Muscle of leg (tissue), 9 donors: ENCODE data around the gene DCTD. TPM values are rescaled to one million over a fixed set of nuclear protein-coding genes. Genes with fewer than 3 reads are reported as not detected.

Source experiments
- polyA plus RNA-seq, 8 donors: library from polyadenylated mRNA; unstranded; fragments of 120-200 nt; gene quantifications; one replicate each; pipeline versions ENCODE4 v1.2.1 to v1.2.3, GENCODE V29; 2013; ENCODE audit warnings: inconsistent platforms in 1 of 8, low replicate concordance in 1 of 8; ENCODE audit not compliant: insufficient read length in 8 of 8, insufficient read depth in 1 of 8
- total RNA-seq: library from RNA; stranded (reverse); fragments of 120-200 nt; gene quantifications from one replicate; pipeline ENCODE4 v1.2.4, GENCODE V29; 2013

DCTD gene
- total and polyA plus RNA-seq, 9 donors: 49.2 to 88.9 (median 75.3) TPM

Other genes starting within 250 kb of the DCTD start
- 12.9 TPM for gene WWC2, start 181.9 kb upstream of the DCTD start, total RNA-seq
- gene WWC2, start 181.9 kb upstream of the DCTD start, polyA plus RNA-seq: 10 to 100 TPM; 12.9 to 25.4 (median 19.3) TPM